ENCODE data around the gene DENND4A.

DNA sequence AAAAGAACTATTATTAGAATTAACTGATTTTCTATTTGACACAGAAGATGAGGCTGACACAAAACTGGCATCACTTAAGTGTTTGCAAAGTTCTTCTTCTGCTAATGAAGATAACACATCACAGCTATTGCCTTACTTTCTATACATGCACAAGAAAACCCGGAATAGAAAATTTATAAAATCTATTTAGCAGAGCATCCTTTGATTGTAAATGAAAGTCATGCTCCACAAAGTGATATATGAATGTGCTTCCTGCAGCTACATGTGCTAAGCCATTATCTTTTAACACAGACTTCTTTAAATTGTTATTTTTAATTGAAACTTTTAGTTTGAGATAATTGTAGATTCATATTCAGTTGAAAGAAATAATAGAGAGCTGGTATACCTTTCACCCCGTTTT lies 27.0 kb downstream of the DENND4A start:
- TF ChIP-seq, protein P1, sequence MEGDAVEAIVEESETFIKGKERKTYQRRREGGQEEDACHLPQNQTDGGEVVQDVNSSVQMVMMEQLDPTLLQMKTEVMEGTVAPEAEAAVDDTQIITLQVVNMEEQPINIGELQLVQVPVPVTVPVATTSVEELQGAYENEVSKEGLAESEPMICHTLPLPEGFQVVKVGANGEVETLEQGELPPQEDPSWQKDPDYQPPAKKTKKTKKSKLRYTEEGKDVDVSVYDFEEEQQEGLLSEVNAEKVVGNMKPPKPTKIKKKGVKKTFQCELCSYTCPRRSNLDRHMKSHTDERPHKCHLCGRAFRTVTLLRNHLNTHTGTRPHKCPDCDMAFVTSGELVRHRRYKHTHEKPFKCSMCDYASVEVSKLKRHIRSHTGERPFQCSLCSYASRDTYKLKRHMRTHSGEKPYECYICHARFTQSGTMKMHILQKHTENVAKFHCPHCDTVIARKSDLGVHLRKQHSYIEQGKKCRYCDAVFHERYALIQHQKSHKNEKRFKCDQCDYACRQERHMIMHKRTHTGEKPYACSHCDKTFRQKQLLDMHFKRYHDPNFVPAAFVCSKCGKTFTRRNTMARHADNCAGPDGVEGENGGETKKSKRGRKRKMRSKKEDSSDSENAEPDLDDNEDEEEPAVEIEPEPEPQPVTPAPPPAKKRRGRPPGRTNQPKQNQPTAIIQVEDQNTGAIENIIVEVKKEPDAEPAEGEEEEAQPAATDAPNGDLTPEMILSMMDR (IDR thresholded peaks at IDR 0.05 in 8 of 11, conservative IDR thresholded peaks at IDR 0.05 in 3 of 11): no peak
- TF ChIP-seq POLR2AphosphoS5 (IDR thresholded peaks at IDR 0.05): no peak

Measured in spleen (tissue), 7 donors.